Right ventricle myocardium superior (tissue), 1 donor: ENCODE measurements around the gene ASAP2. TPM values are rescaled to one million over a fixed set of nuclear protein-coding genes. Genes with fewer than 3 reads are reported as not detected.

ENCODE experiments used
- ATAC-seq: fragments of 200-7000 bp; cut with Tn5 transposase; one replicate; pipeline ENCODE4 v1.9.1; 2020; ENCODE audit warnings: mild to moderate bottlenecking; ENCODE audit not compliant: poor library complexity
- DNase-seq: peaks from one replicate; pipeline ENCODE4 v3.0.0-alpha.2; 2020
- intact Hi-C: fragments of 100-400 bp; cut with DNase I; formaldehyde crosslinking; loops from one replicate; pipeline ENCODE4 v1.11.2; 2022
- total RNA-seq: library from RNA; stranded (reverse); fragmentation: NEBNext Ultra II Directional; extraction: Animal tissue kit (Norgen Biotek cat#: 25700); gene quantifications from one replicate; pipeline ENCODE4 v1.2.1, GENCODE V29; 2021
- donor health status: DM: no; HTN: yes; CAD: no; lungs with severe emphysema.

The ASAP2 gene
- total RNA-seq, 1 donor from 2014 or later, result 10.7 TPM

GRCh38 chr2:9326975-9327374, 120.4 kb downstream of the ASAP2 start:
- ATAC-seq (no peak), DNase-seq (no peak)
- intact Hi-C loops, result no loop called here

- intact Hi-C loops, result no loop called here
- DNase-seq (no peak), ATAC-seq (no peak)
Measured at GRCh38 chr2:9327873-9328352, 121.3 kb downstream of the ASAP2 start.

- DNase-seq, result no peak
- intact Hi-C loops, result no loop called here
- no peak for ATAC-seq
Measured at GRCh38 chr2:9328931-9329330, 122.3 kb downstream of the ASAP2 start.

- DNase-seq (no peak), ATAC-seq (no peak)
- intact Hi-C loops, result no loop called here
Measured at GRCh38 chr2:9329497-9329896, 122.9 kb downstream of the ASAP2 start.

- intact Hi-C loops, result loop anchor here (5.0 kb wide), 1 partner anchor 123 kb away; the partner anchor contains the start of gene ASAP2
Measured at GRCh38 chr2:9330612-9331270, 124.1 kb downstream of the ASAP2 start.

GRCh38 chr2:9331704-9332103, 125.1 kb downstream of the ASAP2 start:
- intact Hi-C loops, result loop anchor here (5.0 kb wide), 1 partner anchor 124 kb away; the partner anchor contains the start of gene ASAP2
- ATAC-seq, result no peak

More at GRCh38 chr2:9330612-9331270, 124.1 kb downstream of the ASAP2 start:
- no peak for ATAC-seq
- DNase-seq, result no peak

GRCh38 chr2:9332136-9332852, 125.7 kb downstream of the ASAP2 start:
- intact Hi-C loops, result loop anchor here (5.0 kb wide), 1 partner anchor 125 kb away; the partner anchor contains the start of gene ASAP2
- ATAC-seq (no peak), DNase-seq (no peak)

More at GRCh38 chr2:9331704-9332103, 125.1 kb downstream of the ASAP2 start:
- no peak for DNase-seq

- DNase-seq (no peak), ATAC-seq (no peak)
- intact Hi-C loops, result loop anchor here (5.0 kb wide), 1 partner anchor 126 kb away; the partner anchor contains the start of gene ASAP2
Measured at GRCh38 chr2:9332853-9333245, 126.2 kb downstream of the ASAP2 start.

GRCh38 chr2:9333591-9334171, 127.1 kb downstream of the ASAP2 start:
- no peak for DNase-seq
- intact Hi-C loops, result loop anchor here (2.0 to 5.0 kb wide), 2 partner anchors 126 to 191 kb away; partner anchors contain the start of gene ASAP2
- ATAC-seq, result peak; percentile 76

- intact Hi-C loops, result loop anchor here (2.0 to 5.0 kb wide), 2 partner anchors 127 to 192 kb away; partner anchors contain the start of gene ASAP2
- ATAC-seq (no peak), DNase-seq (no peak)
Measured at GRCh38 chr2:9334761-9335160, 128.1 kb downstream of the ASAP2 start.

GRCh38 chr2:9335322-9335832, 128.8 kb downstream of the ASAP2 start:
- no peak for DNase-seq
- ATAC-seq, result no peak
- intact Hi-C loops, result loop anchor here (2.0 kb wide), 1 partner anchor 193 kb away; no protein-coding TSS in a partner anchor

GRCh38 chr2:9336241-9336575, 129.6 kb downstream of the ASAP2 start:
- intact Hi-C loops, result no loop called here
- ATAC-seq (peak; percentile 28), DNase-seq (no peak)

- DNase-seq (no peak), ATAC-seq (peak; percentile 44)
- intact Hi-C loops, result no loop called here
Measured at GRCh38 chr2:9336576-9337314, 130.1 kb downstream of the ASAP2 start.

GRCh38 chr2:9337901-9338300, 131.3 kb downstream of the ASAP2 start:
- intact Hi-C loops, result no loop called here
- ATAC-seq (no peak), DNase-seq (no peak)

- no peak for ATAC-seq
Measured at GRCh38 chr2:9341337-9341887, 134.8 kb downstream of the ASAP2 start.

GRCh38 chr2:9342659-9343058, 136.0 kb downstream of the ASAP2 start:
- intact Hi-C loops, result no loop called here
- no peak for DNase-seq
- no peak for ATAC-seq

More at GRCh38 chr2:9341337-9341887, 134.8 kb downstream of the ASAP2 start:
- no peak for DNase-seq
- intact Hi-C loops, result no loop called here

- DNase-seq (no peak), ATAC-seq (no peak)
- intact Hi-C loops, result no loop called here
Measured at GRCh38 chr2:9343524-9343923, 136.9 kb downstream of the ASAP2 start.

- intact Hi-C loops, result no loop called here
- ATAC-seq, result no peak
- no peak for DNase-seq
Measured at GRCh38 chr2:9344434-9344833, 137.8 kb downstream of the ASAP2 start.
